Tibial nerve (tissue), 4 donors: Measurements from ENCODE around the gene SHC4. TPM values are rescaled to one million over a fixed set of nuclear protein-coding genes. Genes with fewer than 3 reads are reported as not detected.

Experiments used
- DNase-seq, 2 donors: peaks; one replicate each; pipeline ENCODE4 v3.0.0-alpha.2; 2019; ENCODE audit warnings: low spot score in 2 of 2
- H3K27ac ChIP-seq, 4 donors: fragments of 200-600 bp; sonication (generic) in 3 of 4; one replicate each; pipeline ENCODE4 v1.5.1; 2017 to 2019; ENCODE audit warnings: mild to moderate bottlenecking in 1 of 4
- H3K27me3 ChIP-seq, 2 donors: fragments of 200-600 bp; sonication (generic) in 1 of 2; one replicate each; pipeline versions ENCODE4 v1.5.1 to v1.6.0; 2017 to 2019
- H3K36me3 ChIP-seq, 3 donors: fragments of 200-600 bp; sonication (generic); one replicate each; pipeline ENCODE4 v1.5.1; 2018 to 2019
- H3K4me1 ChIP-seq, 4 donors: fragments of 200-600 bp; sonication (generic) in 3 of 4; one replicate each; pipeline ENCODE4 v1.5.1; 2017 to 2019
- H3K4me3 ChIP-seq, 4 donors: fragments of 200-600 bp; sonication (generic) in 3 of 4; one replicate each; pipeline ENCODE4 v1.5.1; 2017 to 2019; ENCODE audit warnings: mild to moderate bottlenecking in 1 of 4, moderate library complexity in 1 of 4
- H3K9me3 ChIP-seq, 4 donors: fragments of 200-600 bp; sonication (generic) in 3 of 4; one replicate each; pipeline ENCODE4 v1.5.1; 2017 to 2019
- CTCF ChIP-seq, 5 experiments: fragments of 200-600 bp in 3 of 5; fragments of 450-650 bp in 2 of 5; sonication (generic) in 3 of 5; IDR thresholded peaks; one replicate each; pipeline ENCODE4 v1.5.1; 2016 to 2019; ENCODE audit warnings: antibody characterized with exemption in 5 of 5, mild to moderate bottlenecking in 3 of 5, moderate library complexity in 2 of 5
- EP300 ChIP-seq, 2 donors: sonication (generic); formaldehyde crosslinking; IDR thresholded peaks; one replicate each; pipeline ENCODE4 v1.6.1; 2017; ENCODE audit warnings: antibody characterized with exemption in 2 of 2, mild to moderate bottlenecking in 1 of 2
- POLR2A ChIP-seq, 2 donors: fragments of 450-650 bp; IDR thresholded peaks; one replicate each; pipeline ENCODE4 v1.6.1; 2017; ENCODE audit warnings: antibody characterized with exemption in 2 of 2, mild to moderate bottlenecking in 2 of 2, moderate library complexity in 2 of 2
- WGBS, 2 donors: methylation state at CpG; one replicate each; pipeline ENCODE4 v1.1.5; 2018; 5-methylcytosine and 5-hydroxymethylcytosine counted together
- total RNA-seq, 4 donors: library from RNA; depleted of rRNA; stranded (reverse); fragments of >200 nt; gene quantifications; one replicate each; pipeline ENCODE4 v1.1.0, GENCODE V29; 2016

SHC4 gene
- total RNA-seq, 4 donors from 2014 or later = 36.9 to 71.7 (median 47.5) TPM

GRCh38 chr15:48905847-48906246 is 57.9 kb downstream of the SHC4 start:
- Histone ChIP-seq H3K27ac (peak overlapping the region in 1 of 4 donors; percentile 49), H3K36me3 (no peaks in the 10 kb centered on the region), H3K9me3 (no peaks in the 10 kb centered on the region), H3K4me1 (peaks cover 0 to 9% (median 5%) of the 10 kb centered on the region in 4 donors), H3K4me3 (no peak overlapping the region), H3K27me3 (no peaks in the 10 kb centered on the region)
- WGBS, 2 donors = 73 to 75% methylated on average over 1 of the region's 1 CpG
- DNase-seq = no peak
- TF ChIP-seq EP300 (IDR thresholded peaks at IDR 0.05) (no peak), CTCF (IDR thresholded peaks at IDR 0.05) (no peak), POLR2A (IDR thresholded peaks at IDR 0.05) (no peak)

DNA sequence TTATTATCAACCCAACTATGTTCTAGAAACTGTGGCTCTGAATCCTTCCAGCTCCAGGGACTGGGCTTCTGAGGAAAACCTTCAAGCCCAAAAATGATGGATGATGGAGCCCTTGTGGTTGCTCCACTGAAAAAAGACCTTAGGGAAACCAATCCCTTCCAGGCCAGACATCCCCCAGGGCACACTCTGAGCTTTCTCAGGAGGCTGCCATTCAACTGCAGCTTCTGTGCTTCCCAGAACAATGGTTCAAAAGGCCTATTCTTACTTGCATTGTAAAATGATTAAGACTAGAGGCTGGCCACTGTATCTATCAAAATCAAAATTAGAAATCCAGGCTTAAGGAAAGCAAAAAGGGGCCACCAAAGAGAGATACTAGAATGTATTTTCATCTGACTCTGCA is 58.5 kb downstream of the SHC4 start:
- DNase-seq = no peak
- TF ChIP-seq CTCF (IDR thresholded peaks at IDR 0.05) = no peak
- TF ChIP-seq EP300 (IDR thresholded peaks at IDR 0.05) = no peak
- TF ChIP-seq POLR2A (IDR thresholded peaks at IDR 0.05) = no peak
- Histone ChIP-seq H3K27ac (peak overlapping the region in 2 of 4 donors; percentile 2 to 49), H3K36me3 (no peaks in the 10 kb centered on the region), H3K27me3 (no peaks in the 10 kb centered on the region), H3K9me3 (no peaks in the 10 kb centered on the region), H3K4me3 (no peak overlapping the region), H3K4me1 (peaks cover 0 to 13% (median 5%) of the 10 kb centered on the region in 4 donors)

DNA sequence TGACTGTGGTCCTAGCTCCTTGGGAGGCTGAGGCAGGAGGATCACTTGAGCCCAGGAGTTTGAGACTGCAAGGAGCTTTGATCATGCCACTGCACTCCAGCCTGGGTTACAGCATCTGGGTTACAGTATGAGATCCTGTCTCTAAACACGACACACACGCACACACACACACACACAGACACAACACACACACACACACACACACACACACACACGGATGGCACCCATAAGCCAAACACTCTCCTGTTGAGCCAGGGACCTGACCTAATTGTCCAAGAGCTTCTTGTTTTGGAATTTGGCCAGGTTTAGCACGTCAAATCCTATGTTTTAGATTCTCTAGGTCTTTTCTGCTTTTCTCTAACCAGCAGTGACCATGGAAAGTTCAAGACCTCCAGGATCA is 59.0 kb downstream of the SHC4 start:
- no peak for DNase-seq
- Histone ChIP-seq H3K27ac (peak overlapping the region in 2 of 4 donors; percentile 2 to 49), H3K36me3 (no peaks in the 10 kb centered on the region), H3K4me1 (peaks cover 0 to 13% (median 5%) of the 10 kb centered on the region in 4 donors), H3K4me3 (no peak overlapping the region), H3K27me3 (no peaks in the 10 kb centered on the region), H3K9me3 (no peaks in the 10 kb centered on the region)
- WGBS, 2 donors = 90 to 92% methylated on average over 4 of the region's 4 CpGs
- TF ChIP-seq CTCF (IDR thresholded peaks at IDR 0.05) = no peak
- no peak for TF ChIP-seq EP300 (IDR thresholded peaks at IDR 0.05)
- TF ChIP-seq POLR2A (IDR thresholded peaks at IDR 0.05) = no peak

- peak overlapping the region in 3 of 4 donors; percentile 68 to 98 (median 95) for H3K27ac ChIP-seq
- 83 to 85% methylated on average over 4 of the region's 4 CpGs for WGBS, 2 donors
- peaks cover 0 to 46% (median 10%) of the 10 kb centered on the region in 4 donors for H3K4me1 ChIP-seq
- TF ChIP-seq EP300 (IDR thresholded peaks at IDR 0.05) (no peak), POLR2A (IDR thresholded peaks at IDR 0.05) (no peak), CTCF (IDR thresholded peaks at IDR 0.05) (no peak)
- no peak overlapping the region for H3K4me3 ChIP-seq
- no peak for DNase-seq
- H3K27me3 ChIP-seq = no peaks in the 10 kb centered on the region
- no peaks in the 10 kb centered on the region for H3K9me3 ChIP-seq
- H3K36me3 ChIP-seq = no peaks in the 10 kb centered on the region
Observed at GRCh38 chr15:48899793-48900192, 63.9 kb downstream of the SHC4 start.

- no peaks in the 10 kb centered on the region for H3K36me3 ChIP-seq
- H3K4me1 ChIP-seq = peaks cover 0 to 46% (median 10%) of the 10 kb centered on the region in 4 donors
- peak overlapping the region in 3 of 4 donors; percentile 23 to 49 (median 30) for H3K4me3 ChIP-seq
- H3K27me3 ChIP-seq = no peaks in the 10 kb centered on the region
- DNase-seq = no peak
- H3K27ac ChIP-seq = peak overlapping the region; percentile 68 to 98 (median 88)
- WGBS, 2 donors = 31 to 53% methylated on average over 2 of the region's 2 CpGs
- no peaks in the 10 kb centered on the region for H3K9me3 ChIP-seq
- TF ChIP-seq EP300 (IDR thresholded peaks at IDR 0.05) (no peak), CTCF (IDR thresholded peaks at IDR 0.05) (no peak), POLR2A (IDR thresholded peaks at IDR 0.05) (no peak)
Observed at GRCh38 chr15:48898446-48898845, 65.3 kb downstream of the SHC4 start.
